ENCODE results near the gene CRK. TPM values are rescaled to one million over a fixed set of nuclear protein-coding genes. Genes with fewer than 3 reads are reported as not detected.

Gene CRK
- total RNA-seq, 1 experiment from 2014 or later = 41.8 TPM

DNA sequence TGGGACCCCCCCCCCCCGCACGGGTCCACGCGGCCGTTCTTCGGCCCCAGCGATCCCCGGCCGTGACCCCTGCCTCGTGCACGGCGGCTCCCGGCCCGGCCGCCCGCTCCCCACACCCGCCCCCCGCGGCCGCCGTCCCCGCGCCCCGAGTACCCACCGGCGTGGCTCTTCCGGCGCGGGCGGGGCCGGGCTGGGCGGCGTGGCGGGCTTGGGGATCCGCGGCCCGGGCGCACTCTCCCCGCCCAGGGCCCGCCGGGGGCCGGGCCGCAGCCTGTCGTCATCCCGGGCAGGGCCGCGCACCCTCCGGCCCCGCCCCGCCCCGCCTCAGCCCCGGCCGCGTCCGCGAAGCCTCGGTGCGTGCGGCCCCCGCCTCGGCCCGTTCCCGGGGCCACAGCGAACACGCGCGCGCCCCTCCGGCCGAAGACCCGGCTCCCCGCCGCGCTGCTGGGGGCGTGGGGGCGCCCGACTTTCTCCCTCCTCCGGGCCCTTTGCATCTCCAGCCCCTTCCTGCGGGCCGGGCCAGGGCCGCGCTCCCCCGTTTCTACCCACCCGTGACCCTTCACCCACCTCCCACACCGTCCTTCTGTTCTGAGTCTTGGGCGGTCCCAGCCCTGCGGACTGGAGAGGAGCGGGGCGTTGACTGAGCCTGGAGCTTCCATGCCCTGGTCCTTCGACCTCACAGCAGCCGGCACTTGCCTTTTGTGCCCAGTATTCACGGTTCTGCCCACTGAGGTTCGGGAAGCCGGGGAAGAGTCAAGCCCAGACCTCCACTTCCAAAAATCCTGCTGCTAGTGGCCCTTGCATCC, 35.6 kb upstream of the CRK start:
- Histone ChIP-seq H3K4me1 (ENCODE audit: insufficient read depth, low read length) (peaks cover 11% of the 10 kb centered on the region; the same call in 1 of the 2 replicates), H3K4me3 (ENCODE audit: low read length) (peak overlapping the region; percentile 97), H4K20me1 (ENCODE audit: low read length) (no peaks in the 10 kb centered on the region), H3F3A (ENCODE audit: low read length, unreplicated experiment) (no peaks in the 10 kb centered on the region), H3K9ac (ENCODE audit: low read length) (peak overlapping the region; percentile 83), H3K4me2 (ENCODE audit: low read length) (peak overlapping the region; percentile 90), H3K9me3 (ENCODE audit: low read length) (no peaks in the 10 kb centered on the region), H3K79me2 (ENCODE audit: low read length) (peaks cover 35% of the 10 kb centered on the region), H3K36me3 (ENCODE audit: low read depth, low read length) (no peaks in the 10 kb centered on the region), H3K27me3 (ENCODE audit: low read length) (no peaks in the 10 kb centered on the region), H2AFZ (ENCODE audit: low read length) (peak overlapping the region; percentile 90), H3K27ac (ENCODE audit: low read length) (peak overlapping the region; percentile 32), H3K9me2 (replicated peaks; ENCODE audit: low read length) (no peaks in the 10 kb centered on the region)
- POLR2A ChIA-PET (ENCODE audit: unreplicated experiment) = interaction anchor here (0.6 kb wide), 1 partner anchor 128 kb away, joined by 3 read pairs; no protein-coding TSS in a partner anchor
- intact Hi-C loops (cut with micrococcal nuclease) = loop anchor here (2.0 kb wide), 1 partner anchor 25 kb away; the partner anchor contains the start of gene INPP5K
- TSS peak; percentile 55 for BruUV-seq (replicated peaks)
- TF ChIP-seq EZH2phosphoT487 (IDR thresholded peaks at IDR 0.05; ENCODE audit: borderline replicate concordance, low read length) (no peak), CTCF (conservative IDR thresholded peaks at IDR 0.05; ENCODE audit: low read depth, low read length) (no peak), EZH2 (IDR thresholded peaks at IDR 0.05; ENCODE audit: low read length, unreplicated experiment) (no peak)
- peak; percentile 52 for DNase-seq
- CTCF ChIA-PET = interaction anchor here (1.2 kb wide), 1 partner anchor 25 kb away, joined by 3 read pairs; the partner anchor contains the start of gene INPP5K
- peak; percentile 66 for ATAC-seq

- Histone ChIP-seq H3K4me1 (ENCODE audit: insufficient read depth, low read length) (peaks cover 15% of the 10 kb centered on the region; the same call in 1 of the 2 replicates), H3K4me3 (ENCODE audit: low read length) (peak overlapping the region; percentile 84), H4K20me1 (ENCODE audit: low read length) (no peaks in the 10 kb centered on the region), H3K36me3 (ENCODE audit: low read depth, low read length) (no peaks in the 10 kb centered on the region), H3K4me2 (ENCODE audit: low read length) (peak overlapping the region; percentile 87), H3F3A (ENCODE audit: low read length, unreplicated experiment) (no peaks in the 10 kb centered on the region), H2AFZ (ENCODE audit: low read length) (peak overlapping the region; percentile 46), H3K9me2 (replicated peaks; ENCODE audit: low read length) (no peaks in the 10 kb centered on the region), H3K9ac (ENCODE audit: low read length) (peak overlapping the region; percentile 76), H3K9me3 (ENCODE audit: low read length) (no peaks in the 10 kb centered on the region), H3K79me2 (ENCODE audit: low read length) (peaks cover 35% of the 10 kb centered on the region), H3K27me3 (ENCODE audit: low read length) (no peaks in the 10 kb centered on the region), H3K27ac (ENCODE audit: low read length) (no peak overlapping the region; the same call in 1 of the 2 replicates)
- no TSS peak for BruUV-seq (replicated peaks)
- CTCF ChIA-PET = no interaction called here
- DNase-seq = peak; percentile 46
- TF ChIP-seq EZH2phosphoT487 (IDR thresholded peaks at IDR 0.05; ENCODE audit: borderline replicate concordance, low read length) (no peak), CTCF (conservative IDR thresholded peaks at IDR 0.05; ENCODE audit: low read depth, low read length) (no peak), EZH2 (IDR thresholded peaks at IDR 0.05; ENCODE audit: low read length, unreplicated experiment) (no peak)
- ATAC-seq = peak; percentile 51
- POLR2A ChIA-PET (ENCODE audit: unreplicated experiment) = no interaction called here
- intact Hi-C loops (cut with micrococcal nuclease) = no loop called here
These were observed 34.8 kb upstream of the CRK start for GRCh38 chr17:1490643-1491442.

All from PC-3 (cell line).